Central memory CD8-positive, alpha-beta T cell (primary cell): Measurements from ENCODE around the gene GGN.
A peak's percentile ranks its signal among the peaks of the same experiment; 100 is the strongest.

Experiments
- ATAC-seq: fragments of 150-1000 bp; cut with Tn5 transposase; replicated peaks from 2 replicates; pipeline ENCODE4 v1.10.0; 2022; ENCODE audit warnings: mild to moderate bottlenecking, moderate FRiP score, moderate number of reproducible peaks; ENCODE audit not compliant: poor library complexity, severe bottlenecking; ENCODE audit errors: extremely low read depth
- DNase-seq, 2 donors: peaks; one replicate each; pipeline ENCODE4 v3.0.0; 2021; ENCODE audit warnings: low spot score in 2 of 2
- H3K27ac Mint-ChIP-seq: one replicate; pipeline ENCODE4 v1.8.0; 2022; ENCODE audit warnings: low read depth, mild to moderate bottlenecking, moderate library complexity, mixed read lengths
- H3K27me3 Mint-ChIP-seq: one replicate; pipeline ENCODE4 v1.8.0; 2022; ENCODE audit warnings: mixed read lengths
- H3K36me3 Mint-ChIP-seq: one replicate; pipeline ENCODE4 v1.8.0; 2022; ENCODE audit warnings: mild to moderate bottlenecking, moderate library complexity, mixed read lengths; ENCODE audit not compliant: insufficient read depth
- H3K4me1 Mint-ChIP-seq: one replicate; pipeline ENCODE4 v1.8.0; 2022; ENCODE audit warnings: mixed read lengths
- H3K4me3 Mint-ChIP-seq: one replicate; pipeline ENCODE4 v1.8.0; 2022; ENCODE audit warnings: mild to moderate bottlenecking, moderate library complexity, mixed read lengths
- H3K9me3 Mint-ChIP-seq: one replicate; pipeline ENCODE4 v1.8.0; 2022; ENCODE audit warnings: mixed read lengths

The GGN gene

GRCh38 chr19:38362076-38362945 lies 25.5 kb downstream of the GGN start:
- Mint-ChIP-seq H3K27me3 (peaks cover 37% of the 10 kb centered on the region), H3K27ac (peak overlapping the region; percentile 35), H3K4me1 (peaks cover 11% of the 10 kb centered on the region), H3K9me3 (no peaks in the 10 kb centered on the region), H3K4me3 (peak overlapping the region; percentile 72), H3K36me3 (no peaks in the 10 kb centered on the region)
- ATAC-seq (peak; percentile 49), DNase-seq (no peak)

GRCh38 chr19:38361633-38362075 lies 26.2 kb downstream of the GGN start:
- no peaks in the 10 kb centered on the region for H3K36me3 Mint-ChIP-seq
- ATAC-seq (peak; percentile 63), DNase-seq (no peak)
- H3K27ac Mint-ChIP-seq = peak overlapping the region; percentile 35
- H3K4me3 Mint-ChIP-seq = peak overlapping the region; percentile 72
- H3K4me1 Mint-ChIP-seq = peaks cover 11% of the 10 kb centered on the region
- no peaks in the 10 kb centered on the region for H3K9me3 Mint-ChIP-seq
- peaks cover 35% of the 10 kb centered on the region for H3K27me3 Mint-ChIP-seq

- Mint-ChIP-seq H3K4me1 (peaks cover 11% of the 10 kb centered on the region), H3K27ac (peak overlapping the region; percentile 35)
Observed at GRCh38 chr19:38360839-38361631, 26.8 kb downstream of the GGN start.

GRCh38 chr19:38360351-38360750 lies 27.5 kb downstream of the GGN start:
- DNase-seq (no peak), ATAC-seq (no peak)
- H3K27me3 Mint-ChIP-seq = peaks cover 36% of the 10 kb centered on the region
- H3K36me3 Mint-ChIP-seq = no peaks in the 10 kb centered on the region
- no peak overlapping the region for H3K27ac Mint-ChIP-seq
- peaks cover 11% of the 10 kb centered on the region for H3K4me1 Mint-ChIP-seq
- no peaks in the 10 kb centered on the region for H3K9me3 Mint-ChIP-seq
- peak overlapping the region; percentile 72 for H3K4me3 Mint-ChIP-seq

More at GRCh38 chr19:38360839-38361631, 26.8 kb downstream of the GGN start:
- no peaks in the 10 kb centered on the region for H3K36me3 Mint-ChIP-seq
- no peak for DNase-seq
- ATAC-seq = no peak
- H3K9me3 Mint-ChIP-seq = no peaks in the 10 kb centered on the region
- H3K4me3 Mint-ChIP-seq = peak overlapping the region; percentile 72
- peaks cover 35% of the 10 kb centered on the region for H3K27me3 Mint-ChIP-seq

GRCh38 chr19:38359242-38360021 lies 28.4 kb downstream of the GGN start:
- Mint-ChIP-seq H3K4me1 (peaks cover 11% of the 10 kb centered on the region), H3K36me3 (no peaks in the 10 kb centered on the region), H3K27me3 (peaks cover 36% of the 10 kb centered on the region), H3K27ac (no peak overlapping the region), H3K9me3 (no peaks in the 10 kb centered on the region), H3K4me3 (peak overlapping the region; percentile 35)
- ATAC-seq (no peak), DNase-seq (no peak)

GRCh38 chr19:38358071-38358470 lies 29.8 kb downstream of the GGN start:
- Mint-ChIP-seq H3K27ac (no peak overlapping the region), H3K27me3 (peaks cover 36% of the 10 kb centered on the region), H3K36me3 (no peaks in the 10 kb centered on the region), H3K4me1 (peaks cover 11% of the 10 kb centered on the region), H3K9me3 (no peaks in the 10 kb centered on the region), H3K4me3 (no peak overlapping the region)
- no peak for ATAC-seq
- DNase-seq = no peak

GRCh38 chr19:38355728-38356725 lies 31.8 kb downstream of the GGN start:
- peaks cover 5% of the 10 kb centered on the region for H3K4me1 Mint-ChIP-seq

GRCh38 chr19:38352611-38353010 lies 35.2 kb downstream of the GGN start:
- Mint-ChIP-seq H3K27ac (no peak overlapping the region), H3K4me3 (no peak overlapping the region), H3K36me3 (no peaks in the 10 kb centered on the region), H3K4me1 (no peaks in the 10 kb centered on the region), H3K9me3 (no peaks in the 10 kb centered on the region), H3K27me3 (peaks cover 13% of the 10 kb centered on the region)
- ATAC-seq (no peak), DNase-seq (no peak)

More at GRCh38 chr19:38355728-38356725, 31.8 kb downstream of the GGN start:
- DNase-seq = no peak
- Mint-ChIP-seq H3K9me3 (no peaks in the 10 kb centered on the region), H3K4me3 (no peak overlapping the region), H3K27me3 (peaks cover 30% of the 10 kb centered on the region), H3K36me3 (no peaks in the 10 kb centered on the region), H3K27ac (no peak overlapping the region)
- no peak for ATAC-seq

- Mint-ChIP-seq H3K9me3 (no peaks in the 10 kb centered on the region), H3K4me1 (no peaks in the 10 kb centered on the region), H3K36me3 (no peaks in the 10 kb centered on the region), H3K27ac (no peak overlapping the region), H3K27me3 (peaks cover 12% of the 10 kb centered on the region), H3K4me3 (no peak overlapping the region)
- no peak for ATAC-seq
- no peak for DNase-seq
Observed at GRCh38 chr19:38351865-38352395, 35.9 kb downstream of the GGN start.

GRCh38 chr19:38350883-38351282 lies 37.0 kb downstream of the GGN start:
- H3K9me3 Mint-ChIP-seq = no peaks in the 10 kb centered on the region
- DNase-seq (no peak), ATAC-seq (no peak)
- H3K4me3 Mint-ChIP-seq = no peak overlapping the region
- H3K36me3 Mint-ChIP-seq = no peaks in the 10 kb centered on the region
- H3K27ac Mint-ChIP-seq = no peak overlapping the region
- H3K4me1 Mint-ChIP-seq = no peaks in the 10 kb centered on the region
- H3K27me3 Mint-ChIP-seq = peaks cover 2% of the 10 kb centered on the region

GRCh38 chr19:38346837-38347236 lies 41.0 kb downstream of the GGN start:
- ATAC-seq (no peak), DNase-seq (no peak)
- H3K4me3 Mint-ChIP-seq = no peak overlapping the region
- no peaks in the 10 kb centered on the region for H3K36me3 Mint-ChIP-seq
- H3K9me3 Mint-ChIP-seq = no peaks in the 10 kb centered on the region
- no peaks in the 10 kb centered on the region for H3K4me1 Mint-ChIP-seq
- H3K27me3 Mint-ChIP-seq = no peaks in the 10 kb centered on the region
- no peak overlapping the region for H3K27ac Mint-ChIP-seq
